K562 (cell line): ENCODE results near the gene CCDC78.

ENCODE experiments used
- ATF2 ChIP-seq: sonication (generic); formaldehyde crosslinking; IDR thresholded peaks from 2 replicates; pipeline ENCODE4 v1.8.1; 2022; ENCODE audit warnings: missing genetic modification reagents
- CBX2 ChIP-seq: fragments of 200-600 bp; sonication (generic); IDR thresholded peaks from one replicate; pipeline ENCODE4 v1.6.1; 2012; ENCODE audit warnings: mild to moderate bottlenecking, low read length, inconsistent platforms; ENCODE audit not compliant: insufficient read depth, poor library complexity, severe bottlenecking
- CREB1 ChIP-seq, 2 experiments: sonication (generic) in 1 of 2; formaldehyde crosslinking in 1 of 2; IDR thresholded peaks; 2 replicates each; pipeline versions ENCODE4 v1.6.1 to v1.8.0; 2012 to 2022; ENCODE audit warnings: inconsistent platforms in 1 of 2, mild to moderate bottlenecking in 1 of 2, missing genetic modification reagents in 1 of 2, moderate library complexity in 1 of 2
- CTCF ChIP-seq, 3 experiments: IDR thresholded peaks in 2 of 3; conservative IDR thresholded peaks in 1 of 3; 2 replicates each; pipeline ENCODE4 v1.5.1; 2011 to 2012; ENCODE audit warnings: low read length in 3 of 3, mild to moderate bottlenecking in 3 of 3, control low read depth in 2 of 3, improper control_type of control experiment in 1 of 3, inconsistent platforms in 1 of 3, low read depth in 1 of 3, mixed read lengths in 1 of 3, moderate library complexity in 1 of 3; ENCODE audit not compliant: insufficient read depth in 2 of 3
- KDM1A ChIP-seq, 2 experiments: fragments of 450-650 bp; IDR thresholded peaks; 2 replicates each; pipeline ENCODE4 v1.6.1; 2016; ENCODE audit warnings: mild to moderate bottlenecking in 2 of 2
- MYC ChIP-seq, 2 experiments: fragments of 250-450 bp in 1 of 2; sonication (Bioruptor Pico) in 1 of 2; IDR thresholded peaks; 2 replicates each; pipeline versions ENCODE4 v1.5.1 to v1.6.1; 2012 to 2021; ENCODE audit warnings: low read depth in 2 of 2, borderline replicate concordance in 1 of 2, improper control_type of control experiment in 1 of 2, low read length in 1 of 2, mild to moderate bottlenecking in 1 of 2, moderate library complexity in 1 of 2
- NFXL1 ChIP-seq: fragments of 450-650 bp; formaldehyde crosslinking; IDR thresholded peaks from 2 replicates; pipeline ENCODE4 v1.4.0; 2021; ENCODE audit warnings: mild to moderate bottlenecking
- POLR2AphosphoS5 ChIP-seq: IDR thresholded peaks from 2 replicates; pipeline ENCODE4 v1.6.1; 2011; ENCODE audit warnings: mild to moderate bottlenecking, low read depth, low read length, moderate library complexity; ENCODE audit not compliant: control insufficient read depth, insufficient read depth
- RAD21 ChIP-seq, 2 experiments: fragments of 250-450 bp in 1 of 2; fragments of 450-650 bp in 1 of 2; sonication (Bioruptor Pico) in 1 of 2; formaldehyde crosslinking in 1 of 2; IDR thresholded peaks in 1 of 2; conservative IDR thresholded peaks in 1 of 2; 2 replicates each; pipeline versions ENCODE4 v1.4.0 to v1.8.0; 2020 to 2022; ENCODE audit warnings: mild to moderate bottlenecking in 2 of 2, moderate library complexity in 1 of 2
- SIN3B ChIP-seq: fragments of 450-650 bp; IDR thresholded peaks from 2 replicates; pipeline ENCODE4 v1.6.1; 2017; ENCODE audit warnings: low read depth, mild to moderate bottlenecking, moderate library complexity
- TF ChIP-seq, protein P1 (sequence below): sonication (generic); formaldehyde crosslinking; IDR thresholded peaks from 2 replicates; pipeline ENCODE4 v1.8.1; 2023; ENCODE audit warnings: mild to moderate bottlenecking, missing genetic modification reagents

- TF ChIP-seq SIN3B (no peak), RAD21 (CRISPR knock-in tag; conservative IDR thresholded peaks at IDR 0.05 in 1 of 2, IDR thresholded peaks at IDR 0.05 in 1 of 2) (peak in 1 of 2 experiments; percentile 43; a peak in 2 of 4 replicates), CTCF (IDR thresholded peaks at IDR 0.05 in 2 of 3, conservative IDR thresholded peaks at IDR 0.05 in 1 of 3; ENCODE audit: insufficient read depth in 2 of 3, low read depth in 1 of 3, low read length in 3 of 3) (peak; percentile 59 to 79 (median 74)), POLR2AphosphoS5 (no peak), ATF2 (CRISPR knock-in tag) (no peak), MYC (IDR thresholded peaks at IDR 0.05; ENCODE audit: low read depth, low read length) (no peak), MYC (CRISPR knock-in tag; IDR thresholded peaks at IDR 0.05; ENCODE audit: borderline replicate concordance, low read depth) (no peak), CREB1 (IDR thresholded peaks at IDR 0.05) (no peak), CREB1 (CRISPR knock-in tag; IDR thresholded peaks at IDR 0.05) (no peak), CBX2 (no peak), NFXL1 (no peak), KDM1A (IDR thresholded peaks at IDR 0.05) (no peak)
- TF ChIP-seq, protein P1, sequence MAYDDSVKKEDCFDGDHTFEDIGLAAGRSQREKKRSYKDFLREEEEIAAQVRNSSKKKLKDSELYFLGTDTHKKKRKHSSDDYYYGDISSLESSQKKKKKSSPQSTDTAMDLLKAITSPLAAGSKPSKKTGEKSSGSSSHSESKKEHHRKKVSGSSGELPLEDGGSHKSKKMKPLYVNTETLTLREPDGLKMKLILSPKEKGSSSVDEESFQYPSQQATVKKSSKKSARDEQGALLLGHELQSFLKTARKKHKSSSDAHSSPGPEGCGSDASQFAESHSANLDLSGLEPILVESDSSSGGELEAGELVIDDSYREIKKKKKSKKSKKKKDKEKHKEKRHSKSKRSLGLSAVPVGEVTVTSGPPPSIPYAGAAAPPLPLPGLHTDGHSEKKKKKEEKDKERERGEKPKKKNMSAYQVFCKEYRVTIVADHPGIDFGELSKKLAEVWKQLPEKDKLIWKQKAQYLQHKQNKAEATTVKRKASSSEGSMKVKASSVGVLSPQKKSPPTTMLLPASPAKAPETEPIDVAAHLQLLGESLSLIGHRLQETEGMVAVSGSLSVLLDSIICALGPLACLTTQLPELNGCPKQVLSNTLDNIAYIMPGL (CRISPR knock-in tag), result no peak
Observed at GRCh38 chr16:733382-734207, 7.4 kb upstream of the CCDC78 start.
